Measurements from ENCODE around the gene MSI2.

- TF ChIP-seq POLR3A (IDR thresholded peaks at IDR 0.05; ENCODE audit: borderline replicate concordance, extremely low read depth, insufficient read depth, insufficient read length) = no peak
- no peak for TF ChIP-seq TAF7 (tag; IDR thresholded peaks at IDR 0.05)
- no peak for TF ChIP-seq ZNF274 (IDR thresholded peaks at IDR 0.05; ENCODE audit: borderline replicate concordance, low read depth, low read length)
- no peak for TF ChIP-seq STAT5B (CRISPR knock-in tag; IDR thresholded peaks at IDR 0.05)
- no peak for TF ChIP-seq GATAD2B (IDR thresholded peaks at IDR 0.05; ENCODE audit: borderline replicate concordance)
- TF ChIP-seq, protein P1, sequence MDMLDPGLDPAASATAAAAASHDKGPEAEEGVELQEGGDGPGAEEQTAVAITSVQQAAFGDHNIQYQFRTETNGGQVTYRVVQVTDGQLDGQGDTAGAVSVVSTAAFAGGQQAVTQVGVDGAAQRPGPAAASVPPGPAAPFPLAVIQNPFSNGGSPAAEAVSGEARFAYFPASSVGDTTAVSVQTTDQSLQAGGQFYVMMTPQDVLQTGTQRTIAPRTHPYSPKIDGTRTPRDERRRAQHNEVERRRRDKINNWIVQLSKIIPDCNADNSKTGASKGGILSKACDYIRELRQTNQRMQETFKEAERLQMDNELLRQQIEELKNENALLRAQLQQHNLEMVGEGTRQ (CRISPR knock-in tag; IDR thresholded peaks at IDR 0.05) = no peak
- no peak for TF ChIP-seq TOE1 (IDR thresholded peaks at IDR 0.05; ENCODE audit: borderline replicate concordance)
- TF ChIP-seq TOE1 (CRISPR knock-in tag; IDR thresholded peaks at IDR 0.05; ENCODE audit: borderline replicate concordance, low read depth) = no peak
- TF ChIP-seq DPF2 (IDR thresholded peaks at IDR 0.05) = no peak
- no peak for TF ChIP-seq ZEB2 (IDR thresholded peaks at IDR 0.05)
- no peak for TF ChIP-seq KDM1A (IDR thresholded peaks at IDR 0.05)
- no peak for TF ChIP-seq CGGBP1 (CRISPR knock-in tag; IDR thresholded peaks at IDR 0.05)
- TF ChIP-seq, protein P2, sequence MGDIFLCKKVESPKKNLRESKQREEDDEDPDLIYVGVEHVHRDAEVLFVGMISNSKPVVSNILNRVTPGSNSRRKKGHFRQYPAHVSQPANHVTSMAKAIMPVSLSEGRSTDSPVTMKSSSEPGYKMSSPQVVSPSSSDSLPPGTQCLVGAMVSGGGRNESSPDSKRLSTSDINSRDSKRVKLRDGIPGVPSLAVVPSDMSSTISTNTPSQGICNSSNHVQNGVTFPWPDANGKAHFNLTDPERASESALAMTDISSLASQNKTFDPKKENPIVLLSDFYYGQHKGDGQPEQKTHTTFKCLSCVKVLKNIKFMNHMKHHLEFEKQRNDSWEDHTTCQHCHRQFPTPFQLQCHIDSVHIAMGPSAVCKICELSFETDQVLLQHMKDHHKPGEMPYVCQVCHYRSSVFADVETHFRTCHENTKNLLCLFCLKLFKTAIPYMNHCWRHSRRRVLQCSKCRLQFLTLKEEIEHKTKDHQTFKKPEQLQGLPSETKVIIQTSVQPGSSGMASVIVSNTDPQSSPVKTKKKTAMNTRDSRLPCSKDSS (IDR thresholded peaks at IDR 0.05; ENCODE audit: low read depth, partially characterized antibody) = no peak
Measured at GRCh38 chr17:57536789-57537523, 280.6 kb downstream of the MSI2 start.

Data from K562 (cell line).